COLO668 (cell line): ENCODE measurements around the gene TRMT11.
A peak's percentile ranks its signal among the peaks of the same experiment; 100 is the strongest.
"Not testable (repeated sequence)": the region's sequence is repeated elsewhere in the genome, so short reads cannot be mapped to it uniquely, and the experiment has no call there.

Experiments
- DNase-seq: peaks from one replicate; lab custom pipeline; 2025; ENCODE audit not compliant: unreplicated experiment; lab: John Stamatoyannopoulos, UW

Gene TRMT11

DNA sequence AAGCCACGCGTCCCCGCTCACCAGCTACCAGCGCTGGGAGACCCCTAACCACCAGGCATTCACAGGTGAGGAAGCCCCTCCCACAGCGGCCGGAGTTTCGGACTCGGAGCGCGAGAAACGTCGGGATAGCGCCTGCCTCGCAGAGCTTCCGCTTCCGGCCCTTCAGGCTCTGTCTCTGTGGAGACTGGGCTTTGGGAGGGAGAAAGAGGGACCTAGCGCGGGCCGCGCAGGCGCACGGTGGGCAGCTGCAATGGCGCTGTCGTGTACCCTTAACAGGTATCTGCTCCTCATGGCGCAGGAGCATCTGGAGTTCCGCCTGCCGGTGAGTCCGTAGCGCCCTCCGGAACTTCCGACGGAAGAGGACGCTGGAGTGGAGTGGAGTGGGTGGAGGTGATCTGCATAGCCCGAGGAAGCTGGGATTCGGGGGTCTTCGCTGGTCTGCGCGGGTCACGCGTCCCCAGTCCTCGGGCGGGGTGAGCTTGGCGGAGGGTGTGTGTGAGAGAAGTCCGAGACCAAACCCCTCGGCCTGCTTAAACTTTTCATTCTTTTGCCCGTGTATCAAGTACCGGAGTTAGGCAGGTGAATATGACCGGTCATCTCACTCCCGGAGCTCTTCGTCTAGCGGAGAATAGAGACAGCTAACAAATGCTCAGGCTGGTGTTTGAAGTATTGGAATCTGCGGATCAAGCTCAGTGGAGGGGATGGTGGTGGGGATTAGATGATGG is at the start of gene TRMT11:
Gene TRMT11 (plus strand): TSS at position 240 of the 725 bp plus-strand sequence. CDS start 11 bp downstream, at position 251.
- DNase-seq: peak; percentile 91

DNA sequence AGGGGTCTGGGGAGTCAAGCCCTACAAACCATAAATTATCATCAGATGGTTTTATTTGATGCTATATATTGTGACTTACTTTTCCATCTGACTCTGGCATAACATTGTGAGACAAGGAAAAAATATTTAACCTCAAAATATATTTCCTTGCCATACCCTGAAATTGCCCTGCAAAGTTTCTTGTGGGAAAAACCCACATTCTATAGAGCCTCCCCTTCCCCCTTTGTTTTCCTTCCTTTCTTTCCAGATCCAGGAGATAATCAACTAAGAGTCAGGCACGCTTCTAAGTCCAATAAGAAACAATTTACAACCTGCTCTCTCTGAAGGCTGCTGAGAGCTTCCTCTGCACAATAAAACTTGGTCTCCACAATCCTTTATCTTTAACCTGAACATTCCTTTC is 47.3 kb upstream of the TRMT11 start:
- DNase-seq: no peak

DNA sequence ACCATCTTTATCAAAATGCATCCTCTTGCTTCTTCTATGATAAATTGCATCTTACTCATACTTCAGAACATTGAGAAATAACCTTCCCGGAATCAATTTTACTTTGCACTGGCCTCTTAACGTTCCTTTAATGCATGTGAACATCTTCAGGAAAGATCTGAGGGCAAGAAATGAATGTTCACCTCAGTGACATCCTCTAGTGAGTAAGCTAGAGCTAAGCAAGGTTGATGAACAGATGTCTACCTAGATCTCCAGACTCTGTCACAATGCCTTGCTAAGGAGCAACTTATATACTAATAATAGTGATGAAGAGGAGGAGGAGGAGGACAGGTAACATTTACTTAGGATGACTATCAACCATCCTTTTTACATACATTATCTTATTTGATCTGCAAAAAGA is 46.5 kb upstream of the TRMT11 start:
- DNase-seq: no peak

DNA sequence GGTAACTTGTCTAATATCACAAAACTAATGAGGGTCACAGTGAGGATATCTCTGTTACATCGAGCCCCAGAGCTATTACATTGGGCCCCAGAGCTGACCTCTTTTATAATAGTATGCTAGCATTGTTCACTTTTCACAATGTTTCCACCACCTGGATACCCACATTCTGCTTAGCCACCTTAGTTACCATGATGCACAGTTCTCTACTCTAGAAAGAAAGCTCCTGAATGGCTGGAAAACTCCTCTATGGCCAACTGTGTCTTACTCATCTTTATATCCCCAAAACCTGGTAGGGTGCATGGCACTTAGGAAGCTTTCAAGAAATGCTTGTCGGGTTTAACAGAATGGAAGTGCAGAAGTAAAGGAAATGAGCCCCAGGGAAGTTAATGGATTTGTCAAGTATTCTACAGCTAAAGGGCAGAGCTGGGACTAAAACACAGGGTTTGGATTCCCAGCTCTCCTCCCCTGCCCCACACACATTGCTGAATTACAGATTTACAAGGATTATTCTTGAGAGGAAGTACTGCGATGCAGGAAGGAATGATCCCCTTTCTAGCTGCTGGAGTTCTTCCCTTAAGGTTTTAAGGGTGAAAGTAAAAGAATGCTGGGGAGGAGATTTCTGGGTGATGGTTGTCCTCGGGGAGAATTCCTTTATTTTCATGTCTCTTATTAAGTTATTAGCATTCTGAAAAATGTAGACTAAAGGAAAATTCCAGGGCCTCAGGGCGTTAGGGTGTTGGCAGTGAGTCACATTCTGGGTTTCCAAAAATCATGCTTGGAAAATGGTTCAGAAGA is 45.9 kb upstream of the TRMT11 start:
- DNase-seq: no peak

DNA sequence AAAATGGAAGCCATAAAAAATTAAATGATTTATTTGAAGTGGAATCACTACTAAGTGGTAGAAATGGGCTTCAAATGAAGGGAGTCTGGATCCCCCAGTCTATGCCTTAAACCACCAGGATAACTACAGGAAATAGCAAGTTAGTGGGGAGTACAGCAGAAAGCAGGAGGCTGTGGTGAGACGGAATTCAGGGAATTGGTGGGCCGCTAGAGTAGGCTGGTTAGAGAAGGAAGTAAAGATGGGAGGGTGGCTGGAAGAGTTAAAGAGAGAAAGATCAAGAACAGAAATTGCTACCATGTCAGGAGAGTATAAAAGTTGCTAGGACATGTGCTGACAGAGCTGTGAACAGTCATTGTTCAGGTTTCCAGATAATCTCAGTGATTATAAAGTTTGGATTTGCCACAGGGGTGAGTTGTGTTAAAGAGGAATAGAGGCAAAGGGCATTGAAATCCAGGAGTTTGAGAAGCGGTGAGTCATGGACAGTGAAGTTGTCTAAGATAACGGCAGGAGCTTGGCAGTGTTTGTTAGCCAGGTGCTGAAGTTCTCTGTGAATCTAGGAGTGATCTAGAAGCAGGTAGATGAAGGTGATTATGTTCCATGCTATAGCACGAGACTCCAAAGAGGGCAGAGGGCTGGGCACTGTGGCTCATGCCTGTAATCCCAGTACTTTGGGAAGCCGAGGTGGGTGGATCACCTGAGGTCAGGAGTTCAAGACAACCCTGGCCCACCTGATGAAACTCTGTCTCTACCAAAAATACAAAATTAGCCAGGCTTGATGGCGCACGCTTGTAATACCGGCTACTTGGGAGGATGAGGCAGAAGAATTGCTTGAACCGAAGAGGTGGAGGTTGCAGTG is 43.4 kb upstream of the TRMT11 start:
- no peak for DNase-seq

DNA sequence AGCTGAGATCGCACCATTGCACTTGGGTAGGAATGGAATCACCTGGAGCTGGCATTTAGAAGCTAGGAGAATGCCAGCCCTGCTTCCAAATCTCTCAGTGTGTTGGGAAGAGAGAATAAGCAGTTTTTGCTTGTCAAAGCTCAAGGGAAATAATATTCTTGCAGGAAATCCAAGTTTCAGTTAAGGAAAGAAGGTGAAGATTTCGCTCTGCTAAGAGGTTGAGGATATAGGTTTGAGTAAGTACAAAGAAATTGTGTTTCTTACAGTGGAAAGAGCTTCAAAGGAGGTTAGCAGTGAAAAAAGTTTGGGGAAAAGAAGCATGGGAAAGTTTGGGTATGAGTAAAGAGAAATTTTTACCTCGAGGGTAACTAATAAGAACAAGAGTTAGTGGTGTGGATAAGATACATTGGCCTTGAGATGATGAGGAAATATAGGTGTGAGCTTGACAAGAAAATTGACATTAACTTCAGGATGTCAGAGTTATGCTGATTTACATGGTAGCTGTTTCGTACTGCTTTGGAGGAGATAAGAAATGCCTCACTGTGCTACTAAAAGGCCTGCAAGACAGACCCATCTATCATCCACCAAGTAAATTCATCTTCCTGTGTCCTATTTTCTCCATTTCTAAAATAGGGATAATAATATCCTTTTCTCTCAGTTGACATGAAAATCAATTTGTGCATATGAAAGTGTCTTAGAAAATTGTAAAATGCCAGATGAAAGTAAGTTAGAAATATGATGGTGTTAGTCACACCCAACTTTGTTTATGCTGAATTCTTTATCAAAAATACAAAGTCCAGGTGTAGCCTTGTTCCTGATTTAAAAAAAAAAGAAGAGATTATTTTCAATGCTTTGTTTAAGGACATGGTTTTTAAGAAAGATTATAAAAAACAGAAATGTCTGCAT is 42.6 kb upstream of the TRMT11 start:
- DNase-seq: no peak

DNA sequence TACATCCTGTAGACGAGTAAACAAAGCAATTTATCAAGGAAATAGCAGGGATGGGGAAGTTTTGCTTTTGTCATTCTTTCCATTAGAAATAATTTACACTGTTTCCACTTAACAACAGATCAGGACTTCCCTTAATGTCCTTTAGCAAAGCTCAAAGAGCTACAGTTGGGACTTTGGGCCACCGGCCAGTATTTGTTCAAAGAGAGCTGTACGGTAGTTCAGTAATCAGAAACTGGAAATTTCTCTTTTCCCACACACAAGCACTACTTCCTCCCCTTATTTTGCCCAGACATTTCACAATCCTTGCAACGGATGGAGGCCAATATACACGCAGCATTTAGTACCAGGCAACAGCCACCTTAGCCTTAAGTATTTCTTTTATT is 41.9 kb upstream of the TRMT11 start:
- DNase-seq: no peak

DNA sequence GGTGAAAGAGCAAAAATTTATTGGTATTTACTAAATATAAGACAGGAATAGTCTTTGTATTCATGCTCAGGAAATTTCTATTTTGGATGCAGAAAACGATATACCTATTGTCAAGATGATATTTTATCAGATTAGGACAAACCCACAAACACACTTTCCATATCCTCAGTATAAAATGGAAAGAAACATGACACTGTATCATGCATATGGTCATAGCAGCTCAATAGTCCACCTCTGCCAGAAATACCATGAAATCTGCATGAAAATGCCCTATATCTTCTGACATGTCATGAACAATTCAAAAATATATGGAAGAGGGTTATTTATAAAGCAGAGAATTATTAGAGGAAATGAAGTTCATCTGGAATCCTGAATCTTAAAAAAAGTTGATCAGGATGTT is 41.4 kb upstream of the TRMT11 start:
- DNase-seq: no peak

DNA sequence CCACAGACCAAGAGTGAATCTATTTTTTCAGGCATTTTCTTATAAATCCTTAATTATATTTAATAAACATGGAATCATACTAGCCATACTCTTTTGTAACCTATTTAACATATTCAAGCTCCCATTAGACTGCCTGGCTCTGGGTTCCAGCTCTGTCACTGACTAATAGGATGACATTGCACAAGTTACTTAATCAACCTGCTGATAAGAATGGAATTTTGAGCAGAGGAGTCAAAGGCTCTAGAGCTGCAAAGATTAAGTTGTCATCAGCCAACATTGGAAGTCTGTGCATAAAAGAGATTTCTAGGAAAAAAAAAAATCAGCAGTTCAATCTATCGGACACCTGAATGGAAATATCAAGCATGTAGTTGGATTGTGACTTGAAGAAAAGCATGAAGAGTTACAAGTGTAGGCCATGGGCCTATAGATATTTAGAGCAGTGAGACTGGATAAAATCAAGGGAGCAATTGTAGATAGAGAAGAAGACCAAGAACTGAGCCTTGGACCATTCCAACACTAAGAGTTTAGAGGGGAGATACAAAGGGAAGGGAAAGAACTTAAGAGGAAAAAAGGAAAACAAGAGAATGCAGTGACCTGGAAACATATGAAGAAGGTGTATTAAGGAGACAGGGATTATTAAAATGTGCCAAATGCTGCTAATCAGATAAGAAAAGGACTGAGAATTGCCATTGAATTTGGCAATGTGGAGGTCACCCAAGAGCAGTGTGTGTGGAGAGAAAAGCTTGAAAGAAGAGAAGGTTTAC is 40.8 kb upstream of the TRMT11 start:
- no peak for DNase-seq

DNA sequence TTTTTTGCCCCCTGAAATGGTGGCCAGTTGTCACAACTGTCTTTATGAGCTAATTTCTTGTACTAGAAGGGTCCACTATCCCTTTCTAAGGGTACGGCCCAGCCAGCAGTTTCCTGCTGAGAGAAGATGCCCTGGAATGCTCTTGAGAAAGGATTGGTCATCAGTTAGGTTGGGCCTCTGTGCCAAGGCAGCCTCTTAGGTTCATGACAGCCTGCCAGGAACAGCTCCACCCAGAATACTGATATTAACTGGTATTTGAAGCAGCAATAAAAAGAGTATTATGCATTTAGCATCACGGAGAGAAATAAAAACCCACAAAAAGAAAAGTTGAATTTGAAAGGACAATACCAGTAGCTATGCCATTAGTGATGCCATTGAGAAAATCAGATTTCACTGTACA is 38.7 kb upstream of the TRMT11 start:
- no peak for DNase-seq

DNA sequence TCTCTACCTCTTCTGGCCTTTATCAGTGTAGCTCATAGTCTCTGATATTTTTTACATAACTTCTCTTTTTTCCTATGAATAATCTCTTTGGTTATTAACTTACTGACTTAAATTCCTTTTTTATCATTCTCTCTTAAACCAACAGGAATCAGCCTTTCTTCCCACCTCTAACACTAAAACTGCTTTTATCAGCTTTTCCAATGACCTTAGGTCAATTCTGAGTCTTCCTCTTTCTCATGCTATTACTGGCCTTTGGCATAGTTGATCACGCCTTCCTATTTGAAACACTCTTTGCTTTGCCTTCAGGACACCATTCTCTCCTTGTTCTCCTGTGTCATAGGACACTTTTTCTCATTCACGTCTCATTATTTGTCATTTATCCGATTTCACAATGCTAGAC is 37.9 kb upstream of the TRMT11 start:
- no peak for DNase-seq

DNA sequence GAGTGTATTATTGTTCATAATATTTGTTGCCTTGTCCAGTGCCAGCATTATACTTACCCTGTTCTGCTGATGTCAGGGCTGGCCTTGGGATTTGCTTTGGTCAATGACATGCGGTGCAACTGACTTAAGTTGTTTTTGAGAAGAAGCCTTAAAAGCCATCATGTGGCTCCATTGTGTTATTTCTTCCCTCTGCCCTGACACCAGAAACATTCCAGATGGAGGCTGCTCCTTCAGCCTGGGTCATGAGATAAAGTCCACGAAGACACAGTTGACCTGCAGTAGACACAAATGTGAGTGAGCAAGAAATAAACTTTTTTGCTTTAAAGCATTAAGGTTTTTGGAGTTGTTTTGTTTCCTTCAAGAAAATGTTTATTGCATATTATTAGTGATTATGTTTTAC is 37.3 kb upstream of the TRMT11 start:
- no peak for DNase-seq

DNA sequence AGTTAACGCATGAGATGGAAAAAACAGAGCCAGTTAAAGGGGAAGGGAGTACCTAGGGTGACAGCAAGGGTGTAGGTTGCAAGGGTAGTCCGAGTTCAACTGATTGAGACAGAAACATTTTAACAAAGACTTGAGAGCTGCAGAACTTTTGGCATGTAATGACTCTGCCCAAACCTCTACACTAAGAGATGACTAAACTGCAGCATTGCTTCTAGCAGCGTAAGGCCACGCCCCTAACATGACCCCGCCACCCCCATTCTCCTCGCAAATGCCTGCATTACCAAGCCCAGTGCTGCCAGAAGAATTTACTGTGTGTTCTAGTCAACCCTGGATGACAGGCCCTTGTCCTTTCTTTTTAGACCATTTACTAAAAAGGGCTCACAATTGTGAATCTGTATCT is 36.0 kb upstream of the TRMT11 start:
- no peak for DNase-seq

DNA sequence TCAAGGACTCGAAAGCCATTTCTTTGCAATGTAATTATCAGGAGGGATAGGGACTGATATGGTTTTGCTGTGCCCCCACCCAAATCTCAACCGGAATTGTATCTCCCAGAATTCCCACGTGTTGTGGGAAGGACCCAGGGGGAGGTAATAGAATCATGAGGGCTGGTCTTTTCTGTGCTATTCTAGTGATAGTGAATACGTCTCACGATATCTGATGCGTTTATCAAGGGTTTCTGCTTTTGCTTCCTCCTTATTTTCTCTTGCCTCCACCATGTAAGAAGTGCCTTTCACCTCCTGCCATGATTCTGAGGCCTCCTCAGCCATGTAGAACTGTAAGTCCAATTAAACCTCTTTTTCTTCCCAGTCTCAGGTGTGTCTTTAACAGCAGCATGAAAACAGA is 35.6 kb upstream of the TRMT11 start:
- DNase-seq: not testable (repeated sequence)

DNA sequence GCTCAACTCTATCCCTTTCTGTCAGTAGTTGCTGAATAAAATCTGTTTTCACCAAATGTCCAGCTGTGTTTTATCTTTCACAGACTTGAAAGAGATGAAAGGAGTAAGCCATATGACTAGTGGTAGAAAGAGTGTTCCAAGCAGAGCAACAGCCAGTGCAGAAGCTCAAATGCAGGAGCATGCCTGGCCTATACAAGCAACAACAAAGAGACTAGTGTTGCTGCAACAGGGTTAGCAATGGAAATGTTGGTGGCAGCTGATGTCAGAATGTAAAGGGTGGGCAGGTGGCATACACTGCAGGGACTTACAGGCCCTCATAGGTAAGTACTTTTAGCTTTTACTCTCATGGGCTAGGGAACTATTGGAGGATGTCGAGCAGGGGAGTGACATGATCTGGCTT is 35.0 kb upstream of the TRMT11 start:
- DNase-seq: no peak

DNA sequence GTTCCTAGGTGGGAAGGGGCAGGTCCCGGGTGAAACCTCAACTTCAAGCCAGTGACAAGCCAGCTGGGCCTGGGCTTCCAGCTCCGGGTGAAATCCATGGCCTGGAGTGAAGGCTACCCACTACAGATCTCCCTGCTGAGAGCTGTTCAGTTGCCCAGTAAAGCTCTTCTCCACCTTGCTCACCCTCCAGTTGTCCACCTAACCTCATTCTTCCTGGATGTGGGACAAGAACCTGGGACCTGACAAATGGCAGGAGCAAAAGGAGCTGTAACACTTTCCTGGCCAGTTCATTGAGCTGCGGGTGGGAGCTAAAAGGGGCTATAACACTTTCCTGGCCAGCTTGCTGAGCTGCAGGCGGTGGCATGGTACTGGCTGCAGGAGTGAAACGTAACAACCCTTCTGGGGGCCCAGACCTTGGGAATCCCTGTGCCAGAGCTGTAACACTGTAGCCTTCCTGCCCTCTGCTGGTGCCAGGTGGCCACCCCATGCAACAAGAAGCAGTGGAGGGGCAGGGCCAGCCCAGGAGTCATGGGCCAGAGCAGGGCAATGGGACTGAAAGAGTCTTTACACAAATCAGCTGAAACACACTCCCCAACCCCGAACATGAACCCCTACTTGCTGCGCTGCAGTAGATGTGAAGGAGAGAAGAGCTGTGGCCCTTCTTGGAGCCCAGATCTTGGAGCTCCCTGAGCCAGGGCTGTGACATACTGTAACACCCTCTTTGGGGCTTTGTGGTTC is 33.4 kb upstream of the TRMT11 start:
- no peak for DNase-seq

DNA sequence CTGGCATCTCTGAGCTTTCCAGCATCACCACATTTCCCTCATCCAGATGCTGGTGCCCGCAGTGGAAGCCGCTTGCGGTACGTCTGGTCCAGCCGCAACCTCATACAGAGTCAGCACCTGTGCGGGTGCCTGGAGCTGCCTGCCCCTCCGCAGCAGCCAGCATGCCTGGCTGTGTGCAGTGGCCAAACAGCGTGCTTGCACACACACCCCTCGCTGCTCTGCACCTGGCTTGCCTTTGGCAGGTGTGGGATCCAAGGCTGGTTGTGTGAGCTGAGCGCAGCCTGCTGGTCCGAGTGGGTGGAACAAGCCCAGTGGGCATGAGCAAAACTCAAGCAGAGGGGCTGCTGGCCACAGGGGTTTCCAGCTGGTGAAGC is 32.9 kb upstream of the TRMT11 start:
- peak; percentile 76 for DNase-seq

DNA sequence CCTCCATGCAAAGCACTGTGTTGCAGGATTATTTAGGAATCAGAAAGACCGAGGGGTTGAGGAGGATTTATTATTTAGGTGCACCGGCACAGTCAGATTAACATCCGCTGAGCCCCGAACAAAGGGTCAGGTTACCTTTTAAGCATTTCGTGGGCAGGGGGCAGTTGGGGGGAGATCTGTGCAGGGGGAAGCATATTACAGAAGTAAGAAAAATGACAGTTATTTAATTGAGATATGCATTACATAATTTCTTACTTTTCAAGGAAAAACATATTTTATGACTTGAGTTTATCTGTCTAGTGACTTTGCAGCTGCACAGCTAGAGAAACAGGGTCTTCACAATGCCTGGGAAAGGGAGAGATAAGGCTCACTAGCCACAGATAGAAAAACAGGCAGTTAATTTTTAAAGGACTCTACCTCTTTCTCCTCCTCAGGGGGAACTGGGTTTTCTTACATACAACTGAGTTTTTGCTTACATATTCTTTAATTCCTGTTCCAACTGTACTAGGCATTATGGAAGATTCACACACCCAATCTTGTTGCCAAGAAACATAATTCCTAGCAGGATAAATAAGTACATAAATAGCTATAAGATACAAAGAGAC is 31.5 kb upstream of the TRMT11 start:
- no peak for DNase-seq

DNA sequence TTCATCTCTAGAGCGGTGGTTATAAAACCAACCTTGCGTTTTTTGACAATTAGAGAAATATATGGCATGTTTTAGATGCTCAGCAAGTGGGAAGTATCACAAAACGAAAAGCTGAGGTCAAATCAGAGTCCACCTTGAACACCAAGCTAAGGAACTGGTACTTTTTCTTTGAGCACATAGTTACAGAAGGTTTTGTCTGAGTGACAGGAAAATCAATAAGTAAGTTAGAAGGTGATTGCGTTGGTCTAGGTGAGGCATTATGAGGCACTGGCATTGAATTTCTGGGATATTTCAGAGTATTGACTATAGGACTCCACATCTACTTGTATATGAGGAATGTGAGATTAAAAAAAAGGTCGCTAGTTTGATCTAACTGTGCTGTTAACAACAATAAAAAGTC is 30.4 kb upstream of the TRMT11 start:
- no peak for DNase-seq
